H1 (cell line): ENCODE results near the gene RPL18A. TPM values are rescaled to one million over a fixed set of nuclear protein-coding genes. Genes with fewer than 3 reads are reported as not detected.

Experiments used
- CTCF ChIA-PET: fragments of 300-600 bp; sonication (Branson Sonifier 250); formaldehyde crosslinking; loops from one replicate; lab custom pipeline; 2021; ENCODE audit not compliant: partially characterized antibody; lab: Charles Lee
- POLR2A ChIA-PET: fragments of 300-600 bp; sonication (Branson Sonifier 250); formaldehyde crosslinking; loops from one replicate; lab custom pipeline; 2021; ENCODE audit warnings: inconsistent platforms; ENCODE audit not compliant: partially characterized antibody; lab: Charles Lee
- DNase-seq, 2 experiments: peaks; one replicate each; pipeline versions ENCODE4 v3.0.0 to v3.0.0-alpha.2; 2010 to 2022; ENCODE audit warnings: low spot score in 2 of 2, low read depth in 1 of 2, mixed read lengths in 1 of 2
- FAIRE-seq: peaks from 2 replicates; lab custom pipeline; 2011; peaks lifted over from hg19 to GRCh38; lab: Jason Lieb, UNC
- H2AFZ ChIP-seq: 2 replicates; pipeline ENCODE4 v1.8.1; 2012; ENCODE audit warnings: low read length, inconsistent platforms
- H2AK5ac ChIP-seq: 2 replicates; pipeline ENCODE4 v1.6.1; 2013; ENCODE audit warnings: low read depth, low read length
- H2BK120ac ChIP-seq: replicated peaks from 2 replicates; pipeline ENCODE3; 2013; ENCODE audit warnings: low read depth, low read length, inconsistent platforms
- H2BK12ac ChIP-seq: 2 replicates; pipeline ENCODE4 v1.6.1; 2013; ENCODE audit warnings: low read depth, low read length
- H2BK15ac ChIP-seq: 2 replicates; pipeline ENCODE4 v1.6.1; 2013; ENCODE audit warnings: low read length
- H2BK20ac ChIP-seq: 2 replicates; pipeline ENCODE4 v1.6.1; 2013; ENCODE audit warnings: low read length
- H2BK5ac ChIP-seq: 2 replicates; pipeline ENCODE4 v1.6.1; 2013; ENCODE audit warnings: low read depth, low read length
- H3K14ac ChIP-seq: 2 replicates; pipeline ENCODE4 v1.6.1; 2013; ENCODE audit warnings: inconsistent platforms; ENCODE audit not compliant: insufficient read length
- H3K18ac ChIP-seq: 2 replicates; pipeline ENCODE4 v1.6.1; 2013; ENCODE audit warnings: low read length; ENCODE audit errors: extremely low read depth
- H3K23ac ChIP-seq: 2 replicates; pipeline ENCODE4 v1.6.1; 2013; ENCODE audit warnings: inconsistent platforms; ENCODE audit not compliant: insufficient read length
- H3K23me2 ChIP-seq: 2 replicates; pipeline ENCODE4 v1.6.1; 2013; ENCODE audit warnings: low read depth, low read length
- H3K27ac ChIP-seq: 2 replicates; pipeline ENCODE4 v1.6.1; 2011; ENCODE audit warnings: low read depth, low read length, inconsistent platforms
- H3K27me3 ChIP-seq, 4 experiments: replicated peaks in 1 of 4; 1 replicate in 1 of 4; 2 replicates in 3 of 4; pipeline versions ENCODE4 v1.6.1 to v1.8.1; 2011 to 2013; ENCODE audit warnings: low read length in 3 of 4, mild to moderate bottlenecking in 3 of 4, inconsistent platforms in 2 of 4, mixed read lengths in 2 of 4, moderate library complexity in 1 of 4; ENCODE audit not compliant: control insufficient read depth in 3 of 4, insufficient read depth in 3 of 4; ENCODE audit errors: extremely low read depth in 1 of 4
- H3K36me3 ChIP-seq, 4 experiments: 2 replicates each; pipeline versions ENCODE4 v1.6.1 to v1.8.1; 2011 to 2013; ENCODE audit warnings: mild to moderate bottlenecking in 4 of 4, low read length in 3 of 4, moderate library complexity in 2 of 4, control low read depth in 1 of 4, inconsistent platforms in 1 of 4; ENCODE audit not compliant: insufficient read depth in 4 of 4, control insufficient read depth in 2 of 4
- H3K4ac ChIP-seq: replicated peaks from 2 replicates; pipeline ENCODE3; 2013; ENCODE audit warnings: low read length, low read depth, mixed read lengths, inconsistent platforms; ENCODE audit not compliant: insufficient read length
- H3K4me1 ChIP-seq, 4 experiments: replicated peaks in 1 of 4; 1 replicate in 1 of 4; 2 replicates in 3 of 4; pipeline versions ENCODE4 v1.6.1 to v1.8.1; 2011 to 2013; ENCODE audit warnings: low read length in 3 of 4, inconsistent platforms in 2 of 4, mixed read lengths in 1 of 4; ENCODE audit not compliant: insufficient read depth in 4 of 4, control insufficient read depth in 3 of 4
- H3K4me2 ChIP-seq, 2 experiments: 2 replicates each; pipeline versions ENCODE4 v1.6.1 to v1.8.1; 2011 to 2013; ENCODE audit warnings: low read depth in 2 of 2, low read length in 2 of 2, control low read depth in 1 of 2, inconsistent platforms in 1 of 2, mild to moderate bottlenecking in 1 of 2; ENCODE audit not compliant: insufficient read depth in 1 of 2
- H3K4me3 ChIP-seq, 4 experiments: fragments of 200-600, 300-600 bp in 1 of 4; sonication (generic), shearing (Covaris generic), sonication (Bioruptor Twin) in 1 of 4; 2 replicates each; pipeline versions ENCODE4 v1.5.1 to v1.8.1; 2011 to 2016; ENCODE audit warnings: low read length in 4 of 4, low read depth in 3 of 4, control low read depth in 2 of 4, inconsistent platforms in 2 of 4, mild to moderate bottlenecking in 2 of 4, mixed read lengths in 1 of 4, moderate library complexity in 1 of 4; ENCODE audit not compliant: insufficient read depth in 2 of 4; ENCODE audit errors: extremely low read depth in 1 of 4
- H3K56ac ChIP-seq: replicated peaks from 2 replicates; pipeline ENCODE3; 2013; ENCODE audit warnings: low read depth, mild to moderate bottlenecking, mixed read lengths, low read length, inconsistent platforms; ENCODE audit not compliant: insufficient read length
- H3K79me1 ChIP-seq: 2 replicates; pipeline ENCODE4 v1.6.1; 2013; ENCODE audit warnings: low read depth, low read length, control low read depth
- H3K79me2 ChIP-seq, 2 experiments: 2 replicates each; pipeline versions ENCODE4 v1.6.1 to v1.8.1; 2012 to 2013; ENCODE audit warnings: low read length in 2 of 2, mild to moderate bottlenecking in 2 of 2, inconsistent platforms in 1 of 2; ENCODE audit not compliant: insufficient read depth in 2 of 2, control insufficient read depth in 1 of 2
- H3K9ac ChIP-seq, 4 experiments: replicated peaks in 1 of 4; 1 replicate in 1 of 4; 2 replicates in 3 of 4; pipeline versions ENCODE4 v1.6.1 to v1.8.1; 2011 to 2013; ENCODE audit warnings: low read depth in 3 of 4, low read length in 3 of 4, control low read depth in 2 of 4, mild to moderate bottlenecking in 2 of 4, moderate library complexity in 2 of 4, inconsistent platforms in 1 of 4; ENCODE audit errors: extremely low read depth in 1 of 4
- H3K9me3 ChIP-seq, 2 experiments: 2 replicates each; pipeline versions ENCODE4 v1.6.1 to v1.8.1; 2012 to 2013; ENCODE audit warnings: mild to moderate bottlenecking in 2 of 2, moderate library complexity in 2 of 2, control low read depth in 1 of 2, inconsistent platforms in 1 of 2, low read depth in 1 of 2, low read length in 1 of 2, mixed read lengths in 1 of 2; ENCODE audit not compliant: insufficient read depth in 2 of 2
- H4K20me1 ChIP-seq, 2 experiments: replicated peaks in 1 of 2; 2 replicates each; pipeline versions ENCODE3 to v1.8.1; 2011 to 2013; ENCODE audit warnings: inconsistent platforms in 2 of 2, low read length in 2 of 2, mild to moderate bottlenecking in 1 of 2; ENCODE audit not compliant: insufficient read depth in 2 of 2, control insufficient read depth in 1 of 2
- H4K5ac ChIP-seq: 2 replicates; pipeline ENCODE4 v1.6.1; 2013; ENCODE audit warnings: low read length, low read depth, mixed read lengths, inconsistent platforms; ENCODE audit not compliant: insufficient read length
- H4K8ac ChIP-seq: 2 replicates; pipeline ENCODE4 v1.8.0; 2013; ENCODE audit warnings: mild to moderate bottlenecking, moderate library complexity, low read length, inconsistent platforms; ENCODE audit not compliant: insufficient read depth; ENCODE audit errors: extremely low read depth
- H4K91ac ChIP-seq: replicated peaks from 2 replicates; pipeline ENCODE3; 2013; ENCODE audit warnings: low read length, mixed read lengths, inconsistent platforms; ENCODE audit not compliant: insufficient read length
- POLR2A ChIP-seq, 2 experiments: IDR thresholded peaks; 1 replicate in 1 of 2; 2 replicates in 1 of 2; pipeline ENCODE4 v1.6.1; 2011; ENCODE audit warnings: low read depth in 2 of 2, low read length in 2 of 2, mild to moderate bottlenecking in 2 of 2; ENCODE audit errors: control extremely low read depth in 1 of 2
- SIN3A ChIP-seq, 2 experiments: IDR thresholded peaks in 1 of 2; conservative IDR thresholded peaks in 1 of 2; 2 replicates each; pipeline ENCODE4 v1.6.1; 2011 to 2012; ENCODE audit warnings: low read length in 2 of 2, improper control_type of control experiment in 1 of 2, low read depth in 1 of 2, mild to moderate bottlenecking in 1 of 2
- SIX5 ChIP-seq: IDR thresholded peaks from 2 replicates; pipeline ENCODE4 v1.6.1; 2011; ENCODE audit warnings: mild to moderate bottlenecking, low read depth, low read length
- SRF ChIP-seq: IDR thresholded peaks from 2 replicates; pipeline ENCODE4 v1.6.1; 2011; ENCODE audit warnings: mild to moderate bottlenecking, low read depth, low read length, moderate library complexity
- TCF12 ChIP-seq: IDR thresholded peaks from 2 replicates; pipeline ENCODE4 v1.6.1; 2011; ENCODE audit warnings: low read depth, mild to moderate bottlenecking, low read length
- ZNF274 ChIP-seq: IDR thresholded peaks from 2 replicates; pipeline ENCODE4 v1.7.0; 2012; ENCODE audit warnings: low read length, borderline replicate concordance; ENCODE audit errors: extremely low read depth
- WGBS, 2 experiments: shearing (Covaris generic) in 1 of 2; methylation state at CpG; one replicate each; pipeline versions ENCODE4 v1.1.6 to v1.1.7; 2013 to 2015; ENCODE audit warnings: low lambda C conversion rate in 2 of 2, mixed read lengths in 2 of 2, inconsistent platforms in 1 of 2, low coverage in 1 of 2, missing lambda C conversion rate in 1 of 2; ENCODE audit not compliant: insufficient replicate concordance in 2 of 2, insufficient coverage in 1 of 2, insufficient read length in 1 of 2; ENCODE audit errors: extremely low coverage in 1 of 2, missing lambda C conversion rate in 1 of 2; 5-methylcytosine and 5-hydroxymethylcytosine counted together
- polyA plus RNA-seq, 7 experiments: library from polyadenylated mRNA; depleted of rRNA in 3 of 7; stranded (reverse) in 5 of 7; unstranded in 2 of 7; fragments of >200 nt in 5 of 7; fragments of 200-250 nt in 2 of 7; gene quantifications; 1 replicate in 5 of 7; 2 replicates in 1 of 7; 4 replicates in 1 of 7; pipeline versions ENCODE4 v1.2.1 to v1.2.3, GENCODE V29; 2011 to 2013; ENCODE audit warnings: missing spikeins in 2 of 7, mixed read lengths in 2 of 7
- total RNA-seq: library from RNA; stranded (reverse); fragmentation: NEBNext Ultra II Directional; extraction: Animal tissue kit (Norgen Biotek cat#: 25700); gene quantifications from 2 replicates; pipeline ENCODE4 v1.2.1, GENCODE V29; 2021
- TF ChIP-seq, protein P1 (sequence below): IDR thresholded peaks from 2 replicates; pipeline ENCODE4 v1.6.1; 2012; ENCODE audit warnings: inconsistent platforms

The RPL18A gene
- total and polyA plus RNA-seq, 2 of the 8 experiments (the other 6 are each of a cell fraction or from before 2014, with no cell fraction given): 2,749 to 3,938 TPM

DNA sequence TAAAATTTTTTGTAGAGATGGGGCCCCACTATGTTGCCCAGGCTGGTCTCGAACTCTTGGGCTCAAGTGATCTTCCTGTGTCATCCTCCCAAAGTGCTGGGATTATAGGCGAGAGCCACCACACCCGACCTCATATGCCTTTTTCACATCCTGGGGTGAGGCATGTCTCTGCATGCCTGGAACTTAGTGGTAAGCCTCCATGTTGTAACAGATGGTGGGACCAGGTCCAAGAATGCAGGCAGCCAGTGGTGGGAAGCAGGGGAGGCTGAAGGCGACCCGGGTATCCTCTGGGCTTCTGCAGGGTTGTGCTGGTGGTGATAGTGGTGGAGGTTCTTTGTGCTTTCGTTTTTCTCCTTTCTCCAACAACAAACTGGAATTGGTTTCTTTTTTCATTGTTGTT is 43.0 kb downstream of the RPL18A start:
- no peak overlapping the region for H3K4me2 ChIP-seq
- FAIRE-seq (no peak), DNase-seq (no peak)
- no peaks in the 10 kb centered on the region for H3K79me2 ChIP-seq
- H3K36me3 ChIP-seq: no peaks in the 10 kb centered on the region
- H4K91ac ChIP-seq: no peak overlapping the region
- no peak overlapping the region for H2BK120ac ChIP-seq
- no peaks in the 10 kb centered on the region for H4K20me1 ChIP-seq
- H3K27me3 ChIP-seq: no peaks in the 10 kb centered on the region
- H2BK12ac ChIP-seq: no peak overlapping the region
- no peak overlapping the region for H3K23ac ChIP-seq
- no peak overlapping the region for H2BK20ac ChIP-seq
- peak overlapping the region; percentile 2; the same call in 1 of the 2 replicates for H3K27ac ChIP-seq
- TF ChIP-seq, protein P1, sequence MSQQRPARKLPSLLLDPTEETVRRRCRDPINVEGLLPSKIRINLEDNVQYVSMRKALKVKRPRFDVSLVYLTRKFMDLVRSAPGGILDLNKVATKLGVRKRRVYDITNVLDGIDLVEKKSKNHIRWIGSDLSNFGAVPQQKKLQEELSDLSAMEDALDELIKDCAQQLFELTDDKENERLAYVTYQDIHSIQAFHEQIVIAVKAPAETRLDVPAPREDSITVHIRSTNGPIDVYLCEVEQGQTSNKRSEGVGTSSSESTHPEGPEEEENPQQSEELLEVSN: no peak
- TF ChIP-seq SRF (no peak), TCF12 (no peak), SIN3A (conservative IDR thresholded peaks at IDR 0.05 in 1 of 2, IDR thresholded peaks at IDR 0.05 in 1 of 2; ENCODE audit: low read depth in 1 of 2, low read length in 2 of 2) (no peak), ZNF274 (no peak), SIX5 (no peak), POLR2A (IDR thresholded peaks at IDR 0.05; ENCODE audit: control extremely low read depth in 1 of 2, low read depth in 2 of 2, low read length in 2 of 2) (no peak)
- ChIA-PET CTCF (no interaction called here), POLR2A (no interaction called here)
- no peak overlapping the region for H3K18ac ChIP-seq
- no peak overlapping the region for H4K8ac ChIP-seq
- WGBS, 2 experiments: 90% methylated on average over 6 of the region's 6 CpGs; no CpG with 5 or more reads in 1 of the 2 experiments
- H3K4me3 ChIP-seq: no peak overlapping the region
- H3K4me1 ChIP-seq: no peaks in the 10 kb centered on the region
- no peak overlapping the region for H4K5ac ChIP-seq
- peak overlapping the region; percentile 27; the same call in 1 of the 2 replicates for H2AFZ ChIP-seq
- no peak overlapping the region for H3K14ac ChIP-seq
- H2BK15ac ChIP-seq: no peak overlapping the region
- H3K79me1 ChIP-seq: no peaks in the 10 kb centered on the region
- no peak overlapping the region for H3K4ac ChIP-seq
- H3K9ac ChIP-seq: no peak overlapping the region
- H3K23me2 ChIP-seq: no peaks in the 10 kb centered on the region
- H3K56ac ChIP-seq: no peak overlapping the region
- peak overlapping the region; percentile 81; the same call in 1 of the 2 replicates for H2BK5ac ChIP-seq
- peak overlapping the region; percentile 75; the same call in 1 of the 2 replicates for H2AK5ac ChIP-seq
- H3K9me3 ChIP-seq: peaks cover 8 to 10% of the 10 kb centered on the region in 2 experiments; a peak in 3 of 4 replicates
